ENCODE data around the gene OGN.
"Not testable (repeated sequence)": the region's sequence is repeated elsewhere in the genome, so short reads cannot be mapped to it uniquely, and the experiment has no call there.

OGN gene

DNA sequence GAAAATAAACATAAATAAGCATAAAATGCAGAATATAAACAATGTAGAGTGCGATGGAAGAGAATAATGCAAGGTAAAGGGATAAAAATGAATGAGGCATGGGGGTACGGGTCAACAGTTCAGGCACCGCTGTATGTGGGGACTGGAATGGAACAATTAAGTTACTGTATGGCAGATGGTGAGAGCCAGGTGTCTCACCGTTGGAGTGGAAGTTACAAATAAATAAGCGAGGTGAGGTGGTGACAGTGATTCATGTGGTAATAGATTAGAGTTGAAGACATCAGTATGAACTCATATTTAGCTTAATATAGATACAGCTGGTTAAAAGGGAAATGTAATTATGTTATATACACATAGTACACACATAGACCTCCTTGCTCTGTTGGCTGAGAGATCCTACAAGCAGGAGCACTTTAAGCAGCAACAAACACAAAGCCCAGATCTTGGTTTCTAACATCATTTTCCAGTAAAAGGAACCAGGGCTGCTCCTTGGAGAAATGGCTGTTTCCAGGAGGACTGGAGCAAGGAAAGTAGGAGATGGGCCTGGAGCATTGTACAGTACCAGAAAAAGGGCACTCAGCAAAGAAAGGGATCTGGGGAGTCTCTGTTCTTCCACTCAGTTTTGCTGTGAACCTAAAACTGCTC lies 22.2 kb upstream of the OGN start:
- H3K36me3 ChIP-seq (ENCODE audit: control insufficient read depth, insufficient read depth, low read length) = no peaks in the 10 kb centered on the region
- no peak overlapping the region for H3K4me3 ChIP-seq (ENCODE audit: extremely low read depth, insufficient read depth, low read length, poor library complexity, severe bottlenecking)
- WGBS, 2 experiments (ENCODE audit: insufficient coverage in 2 of 2) = 87 to 91% methylated on average over 3 to 4 of the region's 5 CpGs
- H3K27ac ChIP-seq (ENCODE audit: low read depth, low read length, severe bottlenecking) = no peak overlapping the region
- H3K9me3 ChIP-seq (ENCODE audit: control insufficient read depth, low read length) = no peaks in the 10 kb centered on the region
- no peaks in the 10 kb centered on the region for H3K4me1 ChIP-seq (ENCODE audit: control insufficient read depth, insufficient read depth, low read length, poor library complexity, severe bottlenecking)

- WGBS, 2 experiments (ENCODE audit: insufficient coverage in 2 of 2) = no CpG with 5 or more reads among the region's 2 CpGs
- H3K27ac ChIP-seq (ENCODE audit: low read depth, low read length, severe bottlenecking) = no peak overlapping the region
- no peaks in the 10 kb centered on the region for H3K36me3 ChIP-seq (ENCODE audit: control insufficient read depth, insufficient read depth, low read length)
- H3K4me1 ChIP-seq (ENCODE audit: control insufficient read depth, insufficient read depth, low read length, poor library complexity, severe bottlenecking) = no peaks in the 10 kb centered on the region
- H3K4me3 ChIP-seq (ENCODE audit: extremely low read depth, insufficient read depth, low read length, poor library complexity, severe bottlenecking) = no peak overlapping the region
- no peaks in the 10 kb centered on the region for H3K9me3 ChIP-seq (ENCODE audit: control insufficient read depth, low read length)
Measured at GRCh38 chr9:92425474-92425873, 21.1 kb upstream of the OGN start.

GRCh38 chr9:92424340-92424739 lies 20.0 kb upstream of the OGN start, which contains the start of gene OMD:
Gene OMD, minus strand, starts transcription at chr9:92424471. Its CDS starts 6,913 bp downstream, at chr9:92417558.
- Histone ChIP-seq H3K36me3 (ENCODE audit: control insufficient read depth, insufficient read depth, low read length) (no peaks in the 10 kb centered on the region), H3K4me1 (ENCODE audit: control insufficient read depth, insufficient read depth, low read length, poor library complexity, severe bottlenecking) (no peaks in the 10 kb centered on the region), H3K9me3 (ENCODE audit: control insufficient read depth, low read length) (no peaks in the 10 kb centered on the region), H3K4me3 (ENCODE audit: extremely low read depth, insufficient read depth, low read length, poor library complexity, severe bottlenecking) (no peak within 1 kb of the TSS), H3K27ac (ENCODE audit: low read depth, low read length, severe bottlenecking) (no peak within 1 kb of the TSS)
- WGBS, 2 experiments (ENCODE audit: insufficient coverage in 2 of 2) = no CpG with 5 or more reads among the region's 1 CpG

- H3K36me3 ChIP-seq (ENCODE audit: control insufficient read depth, insufficient read depth, low read length) = no peaks in the 10 kb centered on the region
- no peak overlapping the region for H3K4me3 ChIP-seq (ENCODE audit: extremely low read depth, insufficient read depth, low read length, poor library complexity, severe bottlenecking)
- no peak overlapping the region for H3K27ac ChIP-seq (ENCODE audit: low read depth, low read length, severe bottlenecking)
- no peaks in the 10 kb centered on the region for H3K4me1 ChIP-seq (ENCODE audit: control insufficient read depth, insufficient read depth, low read length, poor library complexity, severe bottlenecking)
- WGBS, 2 experiments (ENCODE audit: insufficient coverage in 2 of 2) = no CpG with 5 or more reads among the region's 2 CpGs
- H3K9me3 ChIP-seq (ENCODE audit: control insufficient read depth, low read length) = no peaks in the 10 kb centered on the region
Measured at GRCh38 chr9:92423612-92424011, 19.2 kb upstream of the OGN start.

GRCh38 chr9:92422611-92423338 lies 18.4 kb upstream of the OGN start:
- H3K4me3 ChIP-seq (ENCODE audit: extremely low read depth, insufficient read depth, low read length, poor library complexity, severe bottlenecking) = no peak overlapping the region
- WGBS, 2 experiments (ENCODE audit: insufficient coverage in 2 of 2) = 94 to 100% methylated on average over 1 of the region's 2 CpGs

DNA sequence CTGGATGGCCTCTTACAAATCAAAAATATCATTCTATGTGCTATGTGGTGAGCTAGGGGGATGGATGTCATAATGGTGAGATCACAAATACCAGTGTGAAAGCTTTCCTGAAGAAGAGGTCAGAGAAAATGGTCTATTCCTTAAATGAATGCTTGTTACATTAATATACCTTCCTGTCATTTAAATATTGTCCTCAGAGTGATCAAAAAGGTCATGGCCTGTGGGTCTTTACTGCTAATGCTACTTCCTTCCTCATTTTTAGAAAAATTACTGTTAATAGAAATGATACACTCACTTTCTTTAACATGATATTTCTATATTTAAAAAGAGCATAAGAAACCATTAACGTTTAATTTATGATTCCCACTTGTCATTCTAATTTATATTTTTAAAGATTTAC lies 10.2 kb upstream of the OGN start:
- no CpG with 5 or more reads among the region's 1 CpG for WGBS, 2 experiments (ENCODE audit: insufficient coverage in 2 of 2)
- H3K27ac ChIP-seq (ENCODE audit: low read depth, low read length, severe bottlenecking) = no peak overlapping the region
- H3K9me3 ChIP-seq (ENCODE audit: control insufficient read depth, low read length) = no peaks in the 10 kb centered on the region
- H3K4me1 ChIP-seq (ENCODE audit: control insufficient read depth, insufficient read depth, low read length, poor library complexity, severe bottlenecking) = no peaks in the 10 kb centered on the region
- no peak overlapping the region for H3K4me3 ChIP-seq (ENCODE audit: extremely low read depth, insufficient read depth, low read length, poor library complexity, severe bottlenecking)
- no peaks in the 10 kb centered on the region for H3K36me3 ChIP-seq (ENCODE audit: control insufficient read depth, insufficient read depth, low read length)

More at GRCh38 chr9:92422611-92423338, 18.4 kb upstream of the OGN start:
- Histone ChIP-seq H3K9me3 (ENCODE audit: control insufficient read depth, low read length) (no peaks in the 10 kb centered on the region), H3K36me3 (ENCODE audit: control insufficient read depth, insufficient read depth, low read length) (no peaks in the 10 kb centered on the region), H3K27ac (ENCODE audit: low read depth, low read length, severe bottlenecking) (no peak overlapping the region), H3K4me1 (ENCODE audit: control insufficient read depth, insufficient read depth, low read length, poor library complexity, severe bottlenecking) (no peaks in the 10 kb centered on the region)

GRCh38 chr9:92411157-92411556 lies 6.8 kb upstream of the OGN start:
- H3K36me3 ChIP-seq (ENCODE audit: control insufficient read depth, insufficient read depth, low read length); H3K9me3 ChIP-seq (ENCODE audit: control insufficient read depth, low read length); H3K27ac ChIP-seq (ENCODE audit: low read depth, low read length, severe bottlenecking); H3K4me1 ChIP-seq (ENCODE audit: control insufficient read depth, insufficient read depth, low read length, poor library complexity, severe bottlenecking); H3K4me3 ChIP-seq (ENCODE audit: extremely low read depth, insufficient read depth, low read length, poor library complexity, severe bottlenecking): not testable (repeated sequence)
- WGBS, 2 experiments (ENCODE audit: insufficient coverage in 2 of 2) = 87 to 93% methylated on average over 3 to 4 of the region's 4 CpGs

- no CpG with 5 or more reads among the region's 2 CpGs for WGBS, 2 experiments (ENCODE audit: insufficient coverage in 2 of 2)
- Histone ChIP-seq H3K36me3 (ENCODE audit: control insufficient read depth, insufficient read depth, low read length) (no peaks in the 10 kb centered on the region), H3K4me3 (ENCODE audit: extremely low read depth, insufficient read depth, low read length, poor library complexity, severe bottlenecking) (no peak overlapping the region), H3K27ac (ENCODE audit: low read depth, low read length, severe bottlenecking) (no peak overlapping the region), H3K4me1 (ENCODE audit: control insufficient read depth, insufficient read depth, low read length, poor library complexity, severe bottlenecking) (peaks cover 9% of the 10 kb centered on the region), H3K9me3 (ENCODE audit: control insufficient read depth, low read length) (no peaks in the 10 kb centered on the region)
Measured at GRCh38 chr9:92408747-92409478, 4.5 kb upstream of the OGN start.

- WGBS, 2 experiments (ENCODE audit: insufficient coverage in 2 of 2) = 100% methylated on average over 1 of the region's 2 CpGs
- no peaks in the 10 kb centered on the region for H3K9me3 ChIP-seq (ENCODE audit: control insufficient read depth, low read length)
- peaks cover 9% of the 10 kb centered on the region for H3K4me1 ChIP-seq (ENCODE audit: control insufficient read depth, insufficient read depth, low read length, poor library complexity, severe bottlenecking)
Measured at GRCh38 chr9:92407818-92408217, 3.4 kb upstream of the OGN start.

DNA sequence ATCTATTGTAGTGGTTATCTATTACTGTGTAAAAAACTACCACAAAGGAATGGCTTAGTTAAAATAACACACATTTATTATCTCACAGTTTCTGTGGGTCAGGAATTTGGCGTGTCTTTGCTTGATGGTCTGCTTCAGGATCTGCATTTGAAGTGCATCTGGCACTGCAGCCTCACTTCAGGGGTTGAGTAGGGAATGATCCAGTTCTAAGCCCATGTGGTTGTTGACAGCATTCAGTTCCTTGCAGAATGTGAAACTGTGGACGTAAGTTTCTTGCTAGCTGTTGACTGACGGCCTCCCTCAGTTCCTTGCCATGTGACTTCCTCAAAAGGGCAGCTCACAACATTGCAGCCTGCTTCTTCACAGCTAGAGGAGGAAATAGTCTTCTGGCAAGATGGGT lies 2.1 kb upstream of the OGN start:
- H3K27ac ChIP-seq (ENCODE audit: low read depth, low read length, severe bottlenecking) = peak overlapping the region; percentile 30
- H3K4me3 ChIP-seq (ENCODE audit: extremely low read depth, insufficient read depth, low read length, poor library complexity, severe bottlenecking) = no peak overlapping the region

More at GRCh38 chr9:92407818-92408217, 3.4 kb upstream of the OGN start:
- Histone ChIP-seq H3K27ac (ENCODE audit: low read depth, low read length, severe bottlenecking) (no peak overlapping the region), H3K4me3 (ENCODE audit: extremely low read depth, insufficient read depth, low read length, poor library complexity, severe bottlenecking) (no peak overlapping the region), H3K36me3 (ENCODE audit: control insufficient read depth, insufficient read depth, low read length) (no peaks in the 10 kb centered on the region)

More for the DNA sequence above, 2.1 kb upstream of the OGN start:
- no peaks in the 10 kb centered on the region for H3K9me3 ChIP-seq (ENCODE audit: control insufficient read depth, low read length)
- no peaks in the 10 kb centered on the region for H3K36me3 ChIP-seq (ENCODE audit: control insufficient read depth, insufficient read depth, low read length)
- peaks cover 9% of the 10 kb centered on the region for H3K4me1 ChIP-seq (ENCODE audit: control insufficient read depth, insufficient read depth, low read length, poor library complexity, severe bottlenecking)
- WGBS, 2 experiments (ENCODE audit: insufficient coverage in 2 of 2) = 64 to 100% methylated on average over 1 to 2 of the region's 3 CpGs
